Measurements from ENCODE around the gene GPR152.

DNA sequence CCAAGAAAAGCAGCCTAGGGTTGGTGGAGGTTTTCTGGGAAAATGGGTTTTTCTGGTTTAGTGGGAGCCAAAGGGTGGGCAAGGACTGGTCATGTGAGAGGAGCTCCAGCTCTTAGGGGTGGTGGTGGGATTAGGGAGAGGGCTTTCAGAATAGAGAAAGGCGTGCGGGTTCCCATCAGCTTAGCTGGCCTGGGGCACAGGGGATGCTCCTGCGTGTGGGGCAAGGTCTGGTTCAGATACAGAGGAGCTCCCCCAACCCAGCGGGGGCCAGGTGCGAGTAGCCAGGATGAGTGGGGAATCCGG lies 15.9 kb upstream of the GPR152 start:
- TF ChIP-seq POLR2A (IDR thresholded peaks at IDR 0.05) = no peak
- TF ChIP-seq, protein P1, sequence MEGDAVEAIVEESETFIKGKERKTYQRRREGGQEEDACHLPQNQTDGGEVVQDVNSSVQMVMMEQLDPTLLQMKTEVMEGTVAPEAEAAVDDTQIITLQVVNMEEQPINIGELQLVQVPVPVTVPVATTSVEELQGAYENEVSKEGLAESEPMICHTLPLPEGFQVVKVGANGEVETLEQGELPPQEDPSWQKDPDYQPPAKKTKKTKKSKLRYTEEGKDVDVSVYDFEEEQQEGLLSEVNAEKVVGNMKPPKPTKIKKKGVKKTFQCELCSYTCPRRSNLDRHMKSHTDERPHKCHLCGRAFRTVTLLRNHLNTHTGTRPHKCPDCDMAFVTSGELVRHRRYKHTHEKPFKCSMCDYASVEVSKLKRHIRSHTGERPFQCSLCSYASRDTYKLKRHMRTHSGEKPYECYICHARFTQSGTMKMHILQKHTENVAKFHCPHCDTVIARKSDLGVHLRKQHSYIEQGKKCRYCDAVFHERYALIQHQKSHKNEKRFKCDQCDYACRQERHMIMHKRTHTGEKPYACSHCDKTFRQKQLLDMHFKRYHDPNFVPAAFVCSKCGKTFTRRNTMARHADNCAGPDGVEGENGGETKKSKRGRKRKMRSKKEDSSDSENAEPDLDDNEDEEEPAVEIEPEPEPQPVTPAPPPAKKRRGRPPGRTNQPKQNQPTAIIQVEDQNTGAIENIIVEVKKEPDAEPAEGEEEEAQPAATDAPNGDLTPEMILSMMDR (IDR thresholded peaks at IDR 0.05) = no peak

Measured in sigmoid colon (tissue), 3 donors.